HL-60 (cell line): ENCODE data around the gene CHCHD3.
A peak's percentile ranks its signal among the peaks of the same experiment; 100 is the strongest.

Experiments used
- DNase-seq, 2 experiments: peaks; one replicate each; pipeline ENCODE4 v3.0.0-alpha.2; 2010 to 2020; ENCODE audit warnings: low read depth in 1 of 2, low spot score in 1 of 2
- H3K27ac ChIP-seq: fragments of 250-450 bp; sonication (Bioruptor Pico); replicated peaks from 2 replicates; pipeline ENCODE4 v1.5.1; 2020; ENCODE audit warnings: mild to moderate bottlenecking, moderate library complexity
- H3K27me3 ChIP-seq: fragments of 250-450 bp; sonication (Bioruptor Pico); 2 replicates; pipeline ENCODE4 v1.5.1; 2021; ENCODE audit warnings: mild to moderate bottlenecking, moderate library complexity; ENCODE audit not compliant: insufficient read depth, poor library complexity, severe bottlenecking
- H3K4me3 ChIP-seq: replicated peaks from 2 replicates; pipeline ENCODE4 v1.5.1; 2011; ENCODE audit warnings: mild to moderate bottlenecking, control low read depth, low read length; ENCODE audit not compliant: insufficient read depth
- CTCF ChIP-seq: IDR thresholded peaks from one replicate; pipeline ENCODE4 v1.5.1; 2011; ENCODE audit warnings: low read length, control low read depth, inconsistent platforms; ENCODE audit not compliant: insufficient read depth
- GABPA ChIP-seq: IDR thresholded peaks from 2 replicates; pipeline ENCODE4 v1.6.1; 2012; ENCODE audit warnings: low read depth
- POLR2AphosphoS5 ChIP-seq: IDR thresholded peaks from 2 replicates; pipeline ENCODE4 v1.6.1; 2012; ENCODE audit warnings: low read depth
- SPI1 ChIP-seq: IDR thresholded peaks from 2 replicates; pipeline ENCODE4 v1.6.1; 2012; ENCODE audit warnings: low read depth, mild to moderate bottlenecking, borderline replicate concordance
- TF ChIP-seq, protein P1 (sequence below): IDR thresholded peaks from 2 replicates; pipeline ENCODE4 v1.6.1; 2012; ENCODE audit warnings: low read depth; ENCODE audit not compliant: insufficient replicate concordance

The CHCHD3 gene

GRCh38 chr7:132941428-132941827 is 140.5 kb downstream of the CHCHD3 start:
- TF ChIP-seq POLR2AphosphoS5 (no peak), GABPA (no peak), SPI1 (peak; percentile 98), CTCF (no peak)
- no peak overlapping the region for H3K4me3 ChIP-seq
- H3K27ac ChIP-seq: peak overlapping the region; percentile 16
- H3K27me3 ChIP-seq: no peaks in the 10 kb centered on the region
- DNase-seq: peak in 1 of 2 experiments; percentile 47

GRCh38 chr7:132940084-132940483 is 141.8 kb downstream of the CHCHD3 start:
- H3K4me3 ChIP-seq: no peak overlapping the region
- TF ChIP-seq CTCF (no peak), POLR2AphosphoS5 (no peak), GABPA (no peak), SPI1 (no peak)
- TF ChIP-seq, protein P1, sequence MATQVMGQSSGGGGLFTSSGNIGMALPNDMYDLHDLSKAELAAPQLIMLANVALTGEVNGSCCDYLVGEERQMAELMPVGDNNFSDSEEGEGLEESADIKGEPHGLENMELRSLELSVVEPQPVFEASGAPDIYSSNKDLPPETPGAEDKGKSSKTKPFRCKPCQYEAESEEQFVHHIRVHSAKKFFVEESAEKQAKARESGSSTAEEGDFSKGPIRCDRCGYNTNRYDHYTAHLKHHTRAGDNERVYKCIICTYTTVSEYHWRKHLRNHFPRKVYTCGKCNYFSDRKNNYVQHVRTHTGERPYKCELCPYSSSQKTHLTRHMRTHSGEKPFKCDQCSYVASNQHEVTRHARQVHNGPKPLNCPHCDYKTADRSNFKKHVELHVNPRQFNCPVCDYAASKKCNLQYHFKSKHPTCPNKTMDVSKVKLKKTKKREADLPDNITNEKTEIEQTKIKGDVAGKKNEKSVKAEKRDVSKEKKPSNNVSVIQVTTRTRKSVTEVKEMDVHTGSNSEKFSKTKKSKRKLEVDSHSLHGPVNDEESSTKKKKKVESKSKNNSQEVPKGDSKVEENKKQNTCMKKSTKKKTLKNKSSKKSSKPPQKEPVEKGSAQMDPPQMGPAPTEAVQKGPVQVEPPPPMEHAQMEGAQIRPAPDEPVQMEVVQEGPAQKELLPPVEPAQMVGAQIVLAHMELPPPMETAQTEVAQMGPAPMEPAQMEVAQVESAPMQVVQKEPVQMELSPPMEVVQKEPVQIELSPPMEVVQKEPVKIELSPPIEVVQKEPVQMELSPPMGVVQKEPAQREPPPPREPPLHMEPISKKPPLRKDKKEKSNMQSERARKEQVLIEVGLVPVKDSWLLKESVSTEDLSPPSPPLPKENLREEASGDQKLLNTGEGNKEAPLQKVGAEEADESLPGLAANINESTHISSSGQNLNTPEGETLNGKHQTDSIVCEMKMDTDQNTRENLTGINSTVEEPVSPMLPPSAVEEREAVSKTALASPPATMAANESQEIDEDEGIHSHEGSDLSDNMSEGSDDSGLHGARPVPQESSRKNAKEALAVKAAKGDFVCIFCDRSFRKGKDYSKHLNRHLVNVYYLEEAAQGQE: no peak
- H3K27me3 ChIP-seq: no peaks in the 10 kb centered on the region
- no peak for DNase-seq
- no peak overlapping the region for H3K27ac ChIP-seq

DNA sequence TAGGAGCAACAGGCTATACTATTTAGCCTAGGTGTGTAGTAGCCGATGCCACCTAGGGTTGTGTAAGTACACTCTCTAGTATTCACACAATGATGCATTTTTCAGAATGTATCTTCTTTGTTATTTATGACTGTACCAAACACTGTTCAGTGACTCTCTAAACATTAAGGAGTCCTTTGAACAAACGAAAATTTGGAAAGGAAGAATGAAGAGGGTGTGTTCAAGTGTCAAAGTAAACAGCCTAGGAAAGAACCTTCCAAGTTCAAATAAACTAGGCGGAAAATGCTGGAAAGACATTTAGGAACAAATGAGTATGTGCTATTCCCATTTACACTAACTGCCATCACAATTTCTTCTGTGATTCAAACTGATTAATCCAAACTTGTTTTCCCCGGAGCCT is 142.4 kb downstream of the CHCHD3 start:
- no peak for DNase-seq
- TF ChIP-seq, protein P1: no peak
- H3K4me3 ChIP-seq: no peak overlapping the region
- H3K27me3 ChIP-seq: no peaks in the 10 kb centered on the region
- H3K27ac ChIP-seq: no peak overlapping the region

DNA sequence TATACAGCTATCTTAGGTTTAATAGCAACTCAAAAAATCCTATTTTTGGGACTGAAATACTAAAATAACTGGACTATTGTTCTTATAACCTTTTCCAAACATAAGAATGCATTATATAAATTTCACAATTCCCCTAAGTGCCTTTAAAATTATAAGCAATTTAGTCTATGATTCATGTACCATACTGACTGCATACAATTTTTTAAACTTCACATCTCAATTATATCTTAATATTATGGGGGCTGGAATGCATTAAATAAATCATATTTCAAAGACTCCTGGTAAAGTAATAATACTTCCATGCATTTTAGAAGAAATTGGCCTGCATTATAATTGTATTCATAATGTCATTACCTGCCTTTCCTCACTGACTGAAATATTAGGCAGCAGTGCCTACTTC is 144.6 kb downstream of the CHCHD3 start:
- TF ChIP-seq GABPA (no peak), CTCF (no peak), POLR2AphosphoS5 (no peak), SPI1 (no peak)
- TF ChIP-seq, protein P1: no peak
- H3K27ac ChIP-seq: no peak overlapping the region
- H3K27me3 ChIP-seq: no peaks in the 10 kb centered on the region
- no peak overlapping the region for H3K4me3 ChIP-seq
- no peak for DNase-seq
